Smooth muscle cell (in vitro differentiated cells): Measurements from ENCODE around the gene HMGA1. TPM values are rescaled to one million over a fixed set of nuclear protein-coding genes. Genes with fewer than 3 reads are reported as not detected.

Experiments
- DNase-seq: peaks from one replicate; lab custom pipeline; 2025; ENCODE audit not compliant: unreplicated experiment; lab: John Stamatoyannopoulos, UW
- H2AFZ ChIP-seq: fragments of 200-600 bp; sonication (generic); 2 replicates; pipeline ENCODE4 v1.6.0; 2016; ENCODE audit warnings: antibody characterized with exemption, low read depth, mild to moderate bottlenecking
- H3F3A ChIP-seq: fragments of 200-600 bp; sonication (generic); 2 replicates; pipeline ENCODE4 v1.6.0; 2017; ENCODE audit warnings: antibody characterized with exemption, low read depth
- H3K27ac ChIP-seq: fragments of 200-600 bp; sonication (generic); 2 replicates; pipeline ENCODE4 v1.5.1; 2016; ENCODE audit warnings: low read depth, mild to moderate bottlenecking
- H3K27me3 ChIP-seq: fragments of 200-600 bp; sonication (generic); 2 replicates; pipeline ENCODE4 v1.6.1; 2016; ENCODE audit warnings: low read depth, mild to moderate bottlenecking
- H3K36me3 ChIP-seq: fragments of 200-600 bp; sonication (generic); 2 replicates; pipeline ENCODE4 v1.5.1; 2016; ENCODE audit warnings: low read depth
- H3K4me1 ChIP-seq: fragments of 200-600 bp; sonication (generic); 2 replicates; pipeline ENCODE4 v1.5.1; 2016; ENCODE audit warnings: low read depth
- H3K4me2 ChIP-seq: fragments of 200-600 bp; sonication (generic); 2 replicates; pipeline ENCODE4 v1.6.0; 2016; ENCODE audit warnings: mild to moderate bottlenecking
- H3K4me3 ChIP-seq: fragments of 200-600 bp; sonication (generic); 2 replicates; pipeline ENCODE4 v1.5.1; 2016; ENCODE audit warnings: mild to moderate bottlenecking
- H3K79me2 ChIP-seq: fragments of 200-600 bp; sonication (generic); 2 replicates; pipeline ENCODE4 v1.6.0; 2016; ENCODE audit warnings: low read depth, mild to moderate bottlenecking
- H3K9ac ChIP-seq: fragments of 200-600 bp; sonication (generic); 2 replicates; pipeline ENCODE4 v1.6.0; 2016; ENCODE audit warnings: low read depth
- H3K9me3 ChIP-seq: fragments of 200-600 bp; sonication (generic); replicated peaks from 2 replicates; pipeline ENCODE4 v1.5.1; 2016; ENCODE audit warnings: low read depth
- H4K20me1 ChIP-seq: fragments of 200-600 bp; sonication (generic); 2 replicates; pipeline ENCODE4 v1.6.0; 2016; ENCODE audit warnings: low read depth
- CTCF ChIP-seq: fragments of 200-600 bp; sonication (generic); IDR thresholded peaks from 2 replicates; pipeline ENCODE4 v1.5.1; 2017; ENCODE audit warnings: borderline replicate concordance, mild to moderate bottlenecking, antibody characterized with exemption; ENCODE audit not compliant: insufficient read depth, poor library complexity, severe bottlenecking
- WGBS: methylation state at CpG from one replicate; pipeline ENCODE4 v1.1.7; 2016; ENCODE audit warnings: low lambda C conversion rate; 5-methylcytosine and 5-hydroxymethylcytosine counted together
- polyA plus RNA-seq: library from polyadenylated mRNA; unstranded; fragments of >200 nt; fragmentation: Nextera tagmentation; extraction: Ambion mirVana; gene quantifications from 2 replicates; pipeline ENCODE4 v1.2.1, GENCODE V29; 2016
- total RNA-seq: library from RNA; depleted of rRNA; stranded (reverse); fragments of >200 nt; gene quantifications from 2 replicates; pipeline ENCODE4 v1.2.3, GENCODE V29; 2014

Gene HMGA1
- total and polyA plus RNA-seq, 2 experiments from 2014 or later = 41.8 to 69.9 TPM

- H3K27ac ChIP-seq = no peak overlapping the region
- H3K36me3 ChIP-seq = no peaks in the 10 kb centered on the region
- DNase-seq = no peak
- TF ChIP-seq CTCF = peak; percentile 27
- no peaks in the 10 kb centered on the region for H3K9me3 ChIP-seq
- WGBS = 1% methylated on average over 51 of the region's 64 CpGs
- peaks cover 19% of the 10 kb centered on the region for H4K20me1 ChIP-seq
- peaks cover 15% of the 10 kb centered on the region for H3F3A ChIP-seq
- H2AFZ ChIP-seq = peak overlapping the region; percentile 86
- peaks cover 22% of the 10 kb centered on the region for H3K4me1 ChIP-seq
- peak overlapping the region; percentile 53 for H3K9ac ChIP-seq
- H3K4me2 ChIP-seq = peak overlapping the region; percentile 98
- H3K79me2 ChIP-seq = peaks cover 7% of the 10 kb centered on the region
- H3K4me3 ChIP-seq = peak overlapping the region; percentile 67
- no peaks in the 10 kb centered on the region for H3K27me3 ChIP-seq
Measured at GRCh38 chr6:34237722-34238584, 1.3 kb downstream of the HMGA1 start.

GRCh38 chr6:34238585-34239499 is 2.2 kb downstream of the HMGA1 start:
- Histone ChIP-seq H3K27ac (no peak overlapping the region), H3K9ac (no peak overlapping the region), H4K20me1 (peaks cover 19% of the 10 kb centered on the region), H2AFZ (no peak overlapping the region), H3K27me3 (no peaks in the 10 kb centered on the region), H3F3A (peaks cover 15% of the 10 kb centered on the region), H3K36me3 (no peaks in the 10 kb centered on the region), H3K9me3 (no peaks in the 10 kb centered on the region), H3K79me2 (peaks cover 7% of the 10 kb centered on the region), H3K4me3 (peak overlapping the region; percentile 67), H3K4me2 (peak overlapping the region; percentile 98), H3K4me1 (peaks cover 21% of the 10 kb centered on the region)
- no peak for TF ChIP-seq CTCF
- WGBS = 52% methylated on average over 14 of the region's 14 CpGs
- DNase-seq = no peak

GRCh38 chr6:34239500-34239825 is 2.8 kb downstream of the HMGA1 start:
- no peak overlapping the region for H3K4me3 ChIP-seq
- no peak overlapping the region for H3K4me2 ChIP-seq
- no peak for TF ChIP-seq CTCF
- WGBS = 65% methylated on average over 3 of the region's 3 CpGs
- no peak for DNase-seq
- no peaks in the 10 kb centered on the region for H3K27me3 ChIP-seq
- peaks cover 15% of the 10 kb centered on the region for H3K4me1 ChIP-seq
- no peaks in the 10 kb centered on the region for H3K9me3 ChIP-seq
- peaks cover 19% of the 10 kb centered on the region for H4K20me1 ChIP-seq
- H3K27ac ChIP-seq = no peak overlapping the region
- no peak overlapping the region for H2AFZ ChIP-seq
- H3K36me3 ChIP-seq = no peaks in the 10 kb centered on the region
- H3K9ac ChIP-seq = no peak overlapping the region
- H3K79me2 ChIP-seq = peaks cover 7% of the 10 kb centered on the region
- peaks cover 10% of the 10 kb centered on the region for H3F3A ChIP-seq
